OCI-LY7 (cell line): ENCODE measurements around the gene MDC1. TPM values are rescaled to one million over a fixed set of nuclear protein-coding genes. Genes with fewer than 3 reads are reported as not detected.

ENCODE experiments used
- BruUV-seq: library from RNA; stranded (reverse); fragments of 400-500 nt; replicated peaks from 2 replicates; lab custom pipeline; 2021; lab: Mats Ljungman, UMichigan
- CTCF ChIA-PET: fragments of 300-600 bp; sonication (Branson Sonifier 250); formaldehyde crosslinking; loops from one replicate; lab custom pipeline; 2022; ENCODE audit warnings: antibody characterized with exemption; ENCODE audit not compliant: unreplicated experiment; lab: Charles Lee
- POLR2A ChIA-PET: fragments of 300-600 bp; sonication (Branson Sonifier 250); formaldehyde crosslinking; loops from one replicate; lab custom pipeline; 2022; ENCODE audit warnings: antibody characterized with exemption; lab: Charles Lee
- DNase-seq: peaks from one replicate; pipeline ENCODE4 v3.0.0-alpha.2; 2015; ENCODE audit warnings: low spot score
- H2AFZ ChIP-seq: fragments of 200-600 bp; sonication (generic), shearing (Covaris generic); 2 replicates; pipeline ENCODE4 v1.6.1; 2014; ENCODE audit warnings: mild to moderate bottlenecking, antibody characterized with exemption, low read length, moderate library complexity
- H3K27ac ChIP-seq: fragments of 200-600 bp; sonication (generic); 2 replicates; pipeline ENCODE4 v1.5.1; 2014; ENCODE audit warnings: mixed run types, low read depth, mild to moderate bottlenecking, moderate library complexity, low read length, inconsistent platforms; ENCODE audit not compliant: poor library complexity, severe bottlenecking
- H3K36me3 ChIP-seq: fragments of 200-600 bp; sonication (generic); 2 replicates; pipeline ENCODE4 v1.6.1; 2014; ENCODE audit warnings: mild to moderate bottlenecking, antibody characterized with exemption, low read length, moderate library complexity, mixed read lengths; ENCODE audit not compliant: insufficient read depth
- H3K4me1 ChIP-seq: fragments of 200-600 bp; sonication (generic); 2 replicates; pipeline ENCODE4 v1.5.1; 2014; ENCODE audit warnings: mild to moderate bottlenecking, low read length; ENCODE audit not compliant: insufficient read depth, poor library complexity, severe bottlenecking
- H3K4me2 ChIP-seq: fragments of 200-600 bp; sonication (generic); 2 replicates; pipeline ENCODE4 v1.6.1; 2014; ENCODE audit warnings: mild to moderate bottlenecking, low read length
- H3K4me3 ChIP-seq: fragments of 200-600 bp; sonication (generic); 2 replicates; pipeline ENCODE4 v1.5.1; 2014; ENCODE audit warnings: mild to moderate bottlenecking, low read depth, low read length; ENCODE audit not compliant: poor library complexity, severe bottlenecking
- H3K79me2 ChIP-seq: fragments of 200-600 bp; sonication (generic); 2 replicates; pipeline ENCODE4 v1.6.1; 2016; ENCODE audit warnings: low read depth, mild to moderate bottlenecking, low read length, moderate library complexity, mixed read lengths; ENCODE audit not compliant: insufficient read depth
- H3K9me2 ChIP-seq: fragments of 200-600 bp; sonication (generic); 2 replicates; pipeline ENCODE4 v1.6.1; 2016; ENCODE audit warnings: mild to moderate bottlenecking, low read length, mixed read lengths; ENCODE audit not compliant: insufficient read depth
- H3K9me3 ChIP-seq: fragments of 200-600 bp; sonication (generic); 2 replicates; pipeline ENCODE4 v1.6.1; 2014; ENCODE audit warnings: mild to moderate bottlenecking, mixed run types, low read length, mixed read lengths
- H4K20me1 ChIP-seq: fragments of 200-600 bp; sonication (generic); 2 replicates; pipeline ENCODE4 v1.6.1; 2014; ENCODE audit warnings: mild to moderate bottlenecking, antibody characterized with exemption, low read length, moderate library complexity, mixed read lengths; ENCODE audit not compliant: insufficient read depth
- CTCF ChIP-seq: fragments of 200-600 bp; sonication (generic); conservative IDR thresholded peaks from 2 replicates; pipeline ENCODE4 v1.5.1; 2014; ENCODE audit warnings: mild to moderate bottlenecking, antibody characterized with exemption, low read length, moderate library complexity, mixed read lengths
- EZH2phosphoT487 ChIP-seq: fragments of 200-600 bp; sonication (generic); IDR thresholded peaks from 2 replicates; pipeline ENCODE4 v1.6.1; 2018; ENCODE audit warnings: low read depth, borderline replicate concordance, mild to moderate bottlenecking, mixed run types, antibody characterized with exemption, low read length, moderate library complexity, mixed read lengths
- intact Hi-C: fragments of 100-400 bp; cut with micrococcal nuclease; formaldehyde crosslinking; loops from one replicate; pipeline ENCODE4 v1.10.0; 2022; ENCODE audit not compliant: unreplicated experiment
- small RNA-seq: library from RNA; depleted of rRNA; stranded (forward); fragments of <200 nt; gene quantifications from one replicate; pipeline ENCODE3, GENCODE V24; 2014
- total RNA-seq, 2 experiments: library from RNA; depleted of rRNA in 1 of 2; stranded (reverse); fragments of >200 nt in 1 of 2; shearing (Covaris generic) in 1 of 2; gene quantifications; 2 replicates each; pipeline ENCODE4 v1.2.3, GENCODE V29; 2014 to 2022

MDC1 gene
- total RNA-seq, 2 experiments from 2014 or later = 41.6 to 107 TPM

GRCh38 chr6:30651143-30651542 lies 65.9 kb downstream of the MDC1 start:
- no peaks in the 10 kb centered on the region for H3K9me3 ChIP-seq
- peaks cover 27% of the 10 kb centered on the region; the same call in 1 of the 2 replicates for H3K79me2 ChIP-seq
- no peak overlapping the region for H3K27ac ChIP-seq
- CTCF ChIA-PET = no interaction called here
- no peaks in the 10 kb centered on the region; the same call in 1 of the 2 replicates for H4K20me1 ChIP-seq
- TF ChIP-seq EZH2phosphoT487 (no peak), CTCF (no peak)
- no peak overlapping the region for H2AFZ ChIP-seq
- no TSS peak for BruUV-seq
- no peak overlapping the region for H3K4me3 ChIP-seq
- POLR2A ChIA-PET = interaction anchor here (1.0 kb wide), 1 partner anchor 34 kb away, joined by 4 read pairs; the partner anchor contains the start of genes MRPS18B and PPP1R10
- H3K9me2 ChIP-seq = no peaks in the 10 kb centered on the region
- no peak for DNase-seq
- no peak overlapping the region for H3K4me2 ChIP-seq
- H3K4me1 ChIP-seq = peaks cover 12% of the 10 kb centered on the region
- peaks cover 68% of the 10 kb centered on the region for H3K36me3 ChIP-seq
- intact Hi-C loops = no loop called here

Small RNA genes within 50 kb of the gene (small RNA-seq; reads per million reads assigned to genes)
- gene RF00019 = not detected
- not detected for gene RN7SL353P

Other genes with a start within 250 kb of the MDC1 start
- 131 and 156 TPM in 2 replicates for gene HLA-E, start 227.8 kb downstream of the MDC1 start, total RNA-seq (2014; rRNA removed; shearing (Covaris generic))
- gene HLA-E, start 227.8 kb downstream of the MDC1 start, total RNA-seq (2022) = 123 and 151 TPM in 2 replicates
- 51.2 and 66.4 TPM in 2 replicates for gene GNL1, start 160.8 kb downstream of the MDC1 start, total RNA-seq (2014; rRNA removed; shearing (Covaris generic))
- 114 and 116 TPM in 2 replicates for gene GNL1, start 160.8 kb downstream of the MDC1 start, total RNA-seq (2022)
- 16.7 and 25.2 TPM in 2 replicates for gene PRR3, start 160.0 kb downstream of the MDC1 start, total RNA-seq (2014; rRNA removed; shearing (Covaris generic))
- gene PRR3, start 160.0 kb downstream of the MDC1 start, total RNA-seq (2022) = 34.9 and 36.3 TPM in 2 replicates
- gene ABCF1, start 145.8 kb downstream of the MDC1 start, total RNA-seq (2014; rRNA removed; shearing (Covaris generic)) = 53.0 and 126 TPM in 2 replicates
- gene ABCF1, start 145.8 kb downstream of the MDC1 start, total RNA-seq (2022) = 83.1 and 86.7 TPM in 2 replicates
- 103 and 126 TPM in 2 replicates for gene PPP1R10, start 100.0 kb downstream of the MDC1 start, total RNA-seq (2014; rRNA removed; shearing (Covaris generic))
- 150 and 155 TPM in 2 replicates for gene PPP1R10, start 100.0 kb downstream of the MDC1 start, total RNA-seq (2022)
- gene MRPS18B, start 99.4 kb downstream of the MDC1 start, total RNA-seq (2014; rRNA removed; shearing (Covaris generic)) = 44.2 and 59.0 TPM in 2 replicates
- 77.3 and 79.6 TPM in 2 replicates for gene MRPS18B, start 99.4 kb downstream of the MDC1 start, total RNA-seq (2022)
- gene ATAT1, start 90.4 kb downstream of the MDC1 start, total RNA-seq (2014; rRNA removed; shearing (Covaris generic)) = 4.7 and 10.4 TPM in 2 replicates
- 17.8 and 19.6 TPM in 2 replicates for gene ATAT1, start 90.4 kb downstream of the MDC1 start, total RNA-seq (2022)
- 9.1 and 14.7 TPM in 2 replicates for gene C6orf136, start 70.1 kb downstream of the MDC1 start, total RNA-seq (2014; rRNA removed; shearing (Covaris generic))
- gene C6orf136, start 70.1 kb downstream of the MDC1 start, total RNA-seq (2022) = 26.7 and 29.5 TPM in 2 replicates
- gene DHX16, start 44.3 kb downstream of the MDC1 start, total RNA-seq (2014; rRNA removed; shearing (Covaris generic)) = 27.1 and 30.5 TPM in 2 replicates
- gene DHX16, start 44.3 kb downstream of the MDC1 start, total RNA-seq (2022) = 32.1 and 37.5 TPM in 2 replicates
- gene PPP1R18, start 30.6 kb downstream of the MDC1 start, total RNA-seq (2014; rRNA removed; shearing (Covaris generic)) = 65.2 and 66.9 TPM in 2 replicates
- gene PPP1R18, start 30.6 kb downstream of the MDC1 start, total RNA-seq (2022) = 106 and 109 TPM in 2 replicates
- gene NRM, start 26.3 kb downstream of the MDC1 start, total RNA-seq (2014; rRNA removed; shearing (Covaris generic)) = 13.6 and 18.6 TPM in 2 replicates
- gene NRM, start 26.3 kb downstream of the MDC1 start, total RNA-seq (2022) = 36.7 and 44.0 TPM in 2 replicates
- 1,287 and 1,346 TPM in 2 replicates for gene TUBB, start 3.1 kb upstream of the MDC1 start, total RNA-seq (2014; rRNA removed; shearing (Covaris generic))
- 1,244 and 1,350 TPM in 2 replicates for gene TUBB, start 3.1 kb upstream of the MDC1 start, total RNA-seq (2022)
- 66.7 and 70.7 TPM in 2 replicates for gene FLOT1, start 25.4 kb upstream of the MDC1 start, total RNA-seq (2014; rRNA removed; shearing (Covaris generic))
- 108 and 117 TPM in 2 replicates for gene FLOT1, start 25.4 kb upstream of the MDC1 start, total RNA-seq (2022)
- gene IER3, start 27.3 kb upstream of the MDC1 start, total RNA-seq (2014; rRNA removed; shearing (Covaris generic)) = 0.51 and 2.8 TPM in 2 replicates
- gene IER3, start 27.3 kb upstream of the MDC1 start, total RNA-seq (2022) = 1.3 and 1.6 TPM in 2 replicates
- gene DDR1, start 167.2 kb upstream of the MDC1 start, total RNA-seq (2014; rRNA removed; shearing (Covaris generic)) = 14.0 and 15.4 TPM in 2 replicates
- gene DDR1, start 167.2 kb upstream of the MDC1 start, total RNA-seq (2022) = 24.6 and 30.3 TPM in 2 replicates
- 30.5 and 38.4 TPM in 2 replicates for gene GTF2H4, start 190.9 kb upstream of the MDC1 start, total RNA-seq (2014; rRNA removed; shearing (Covaris generic))
- 45.8 and 48.7 TPM in 2 replicates for gene GTF2H4, start 190.9 kb upstream of the MDC1 start, total RNA-seq (2022)
- 71.4 and 81.8 TPM in 2 replicates for gene VARS2, start 197.0 kb upstream of the MDC1 start, total RNA-seq (2014; rRNA removed; shearing (Covaris generic))
- gene VARS2, start 197.0 kb upstream of the MDC1 start, total RNA-seq (2022) = 98.9 and 105 TPM in 2 replicates
- not detected in 2 replicates for gene SFTA2, start 214.9 kb upstream of the MDC1 start, total RNA-seq (2014; rRNA removed; shearing (Covaris generic))
- gene SFTA2, start 214.9 kb upstream of the MDC1 start, total RNA-seq (2022) = not detected in 2 replicates
- gene MUCL3, start 223.7 kb upstream of the MDC1 start, total RNA-seq (2014; rRNA removed; shearing (Covaris generic)) = not detected in 2 replicates
- gene MUCL3, start 223.7 kb upstream of the MDC1 start, total RNA-seq (2022) = not detected in 2 replicates